ENCODE data around the gene FBXW5. TPM values are rescaled to one million over a fixed set of nuclear protein-coding genes. Genes with fewer than 3 reads are reported as not detected.

The FBXW5 gene
- total RNA-seq, 1 donor from 2014 or later = 421 TPM

DNA sequence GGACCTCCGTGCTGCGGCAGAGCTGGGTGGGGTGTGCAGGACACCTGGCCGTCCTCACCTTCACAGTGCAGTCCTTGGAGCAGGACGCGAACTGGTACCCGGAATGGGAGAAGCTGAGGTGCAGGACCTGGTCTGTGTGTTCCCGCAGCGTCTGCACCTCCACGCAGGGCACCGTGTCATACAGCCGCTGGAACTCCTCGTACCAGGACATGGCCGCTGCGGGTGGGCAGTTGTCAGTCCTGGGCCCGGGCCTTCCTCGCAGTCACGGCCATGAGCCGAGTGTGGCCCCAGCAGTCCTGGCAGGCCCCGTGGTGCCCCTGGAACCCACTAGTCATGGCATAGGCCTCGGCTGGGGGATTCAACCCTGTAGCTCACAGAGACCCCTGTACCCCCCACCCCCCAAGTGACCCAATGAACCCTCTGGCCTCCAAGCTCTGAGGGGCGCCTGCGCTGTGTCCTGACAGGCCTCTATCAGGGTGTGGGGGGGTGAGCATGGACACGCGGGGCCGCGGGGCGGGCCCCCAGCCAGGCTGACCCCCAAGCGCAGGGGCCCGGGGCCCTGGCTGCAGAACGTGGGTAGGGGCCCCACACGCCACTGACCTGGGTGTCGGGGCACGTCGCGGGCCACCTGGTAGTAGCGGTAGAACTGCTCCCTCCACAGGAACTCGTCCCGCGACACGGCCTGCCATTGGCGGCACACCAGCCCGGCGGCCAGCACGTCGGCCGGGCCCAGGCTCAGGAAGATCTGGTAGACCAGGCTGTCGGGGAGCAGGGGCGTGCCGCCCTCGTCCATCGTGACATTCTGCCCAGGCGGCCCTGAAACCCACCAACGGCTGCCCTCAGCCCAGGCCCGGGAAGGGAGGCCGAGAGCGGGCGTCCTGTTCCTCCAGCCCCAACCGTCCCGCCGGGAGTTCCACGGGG lies 987 bp downstream of the FBXW5 start:
- Histone ChIP-seq H3K27me3 (no peaks in the 10 kb centered on the region), H3K27ac (peak overlapping the region; percentile 52 to 87), H3K4me1 (peaks cover 6 to 14% of the 10 kb centered on the region in 2 donors), H3K36me3 (peaks cover 39 to 40% of the 10 kb centered on the region in 2 donors), H3K4me3 (peak overlapping the region; percentile 88 to 90), H3K9me3 (no peaks in the 10 kb centered on the region)
- TF ChIP-seq, protein P1, sequence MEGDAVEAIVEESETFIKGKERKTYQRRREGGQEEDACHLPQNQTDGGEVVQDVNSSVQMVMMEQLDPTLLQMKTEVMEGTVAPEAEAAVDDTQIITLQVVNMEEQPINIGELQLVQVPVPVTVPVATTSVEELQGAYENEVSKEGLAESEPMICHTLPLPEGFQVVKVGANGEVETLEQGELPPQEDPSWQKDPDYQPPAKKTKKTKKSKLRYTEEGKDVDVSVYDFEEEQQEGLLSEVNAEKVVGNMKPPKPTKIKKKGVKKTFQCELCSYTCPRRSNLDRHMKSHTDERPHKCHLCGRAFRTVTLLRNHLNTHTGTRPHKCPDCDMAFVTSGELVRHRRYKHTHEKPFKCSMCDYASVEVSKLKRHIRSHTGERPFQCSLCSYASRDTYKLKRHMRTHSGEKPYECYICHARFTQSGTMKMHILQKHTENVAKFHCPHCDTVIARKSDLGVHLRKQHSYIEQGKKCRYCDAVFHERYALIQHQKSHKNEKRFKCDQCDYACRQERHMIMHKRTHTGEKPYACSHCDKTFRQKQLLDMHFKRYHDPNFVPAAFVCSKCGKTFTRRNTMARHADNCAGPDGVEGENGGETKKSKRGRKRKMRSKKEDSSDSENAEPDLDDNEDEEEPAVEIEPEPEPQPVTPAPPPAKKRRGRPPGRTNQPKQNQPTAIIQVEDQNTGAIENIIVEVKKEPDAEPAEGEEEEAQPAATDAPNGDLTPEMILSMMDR (IDR thresholded peaks at IDR 0.05) = no peak
- DNase-seq (ENCODE audit: low spot score in 2 of 2) = no peak
- intact Hi-C loops (cut with DNase I) = loop anchor here (1.0 to 5.0 kb wide), 7 partner anchors 40 to 143 kb away; partner anchors contain the start of genes EDF1, MAN1B1, PAXX and PHPT1

GRCh38 chr9:136942881-136943230 lies 1.7 kb downstream of the FBXW5 start:
- Histone ChIP-seq H3K27me3 (no peaks in the 10 kb centered on the region), H3K27ac (no peak overlapping the region), H3K4me3 (peak overlapping the region; percentile 88 to 90), H3K4me1 (peaks cover 6 to 14% of the 10 kb centered on the region in 2 donors), H3K9me3 (no peaks in the 10 kb centered on the region), H3K36me3 (peaks cover 40 to 41% of the 10 kb centered on the region in 2 donors)
- TF ChIP-seq, protein P1 (IDR thresholded peaks at IDR 0.05) = no peak
- DNase-seq (ENCODE audit: low spot score in 2 of 2) = no peak
- intact Hi-C loops (cut with DNase I) = loop anchor here (5.0 kb wide), 1 partner anchor 136 kb away; the partner anchor contains the start of gene RABL6

- Histone ChIP-seq H3K36me3 (peaks cover 40 to 43% of the 10 kb centered on the region in 2 donors), H3K27me3 (no peaks in the 10 kb centered on the region), H3K9me3 (no peaks in the 10 kb centered on the region), H3K27ac (no peak overlapping the region), H3K4me1 (peaks cover 6 to 14% of the 10 kb centered on the region in 2 donors), H3K4me3 (peak overlapping the region in 1 of 2 donors; percentile 88)
- no peak for DNase-seq (ENCODE audit: low spot score in 2 of 2)
- intact Hi-C loops (cut with DNase I) = loop anchor here (5.0 kb wide), 1 partner anchor 135 kb away; the partner anchor contains the start of gene RABL6
- TF ChIP-seq, protein P1 (IDR thresholded peaks at IDR 0.05) = no peak
These were observed 2.2 kb downstream of the FBXW5 start for GRCh38 chr9:136942112-136942880.

- Histone ChIP-seq H3K36me3 (peaks cover 40 to 43% of the 10 kb centered on the region in 2 donors), H3K27me3 (no peaks in the 10 kb centered on the region), H3K9me3 (no peaks in the 10 kb centered on the region), H3K4me3 (no peak overlapping the region), H3K4me1 (peaks cover 6 to 14% of the 10 kb centered on the region in 2 donors), H3K27ac (no peak overlapping the region)
- DNase-seq (ENCODE audit: low spot score in 2 of 2) = no peak
- intact Hi-C loops (cut with DNase I) = loop anchor here (5.0 kb wide), 1 partner anchor 134 kb away; the partner anchor contains the start of gene RABL6
- TF ChIP-seq, protein P1 (IDR thresholded peaks at IDR 0.05) = no peak
These were observed 3.1 kb downstream of the FBXW5 start for GRCh38 chr9:136941231-136942111.
